Fibroblast of pulmonary artery (primary cell): ENCODE measurements around the gene ASMT.

ENCODE experiments used
- DNase-seq: peaks from one replicate; pipeline ENCODE4 v3.0.0-alpha.2; 2010; ENCODE audit warnings: low read depth
- H3K4me3 ChIP-seq: replicated peaks from 2 replicates; pipeline ENCODE4 v1.5.1; 2011; ENCODE audit warnings: low read depth, mild to moderate bottlenecking, control low read depth, low read length, moderate library complexity
- CTCF ChIP-seq: IDR thresholded peaks from 2 replicates; pipeline ENCODE4 v1.5.1; 2011; ENCODE audit warnings: mild to moderate bottlenecking, control low read depth, low read length, inconsistent platforms; ENCODE audit errors: missing control alignments

The ASMT gene

GRCh38 chrX:1606496-1606895 is 8.4 kb upstream of the ASMT start:
- TF ChIP-seq CTCF, result no peak
- no peak overlapping the region for H3K4me3 ChIP-seq
- DNase-seq, result no peak

- no peak overlapping the region for H3K4me3 ChIP-seq
- DNase-seq, result no peak
- TF ChIP-seq CTCF, result no peak
Measured at GRCh38 chrX:1609311-1609710, 5.5 kb upstream of the ASMT start.

- no peak overlapping the region for H3K4me3 ChIP-seq
- TF ChIP-seq CTCF, result no peak
- no peak for DNase-seq
Measured at GRCh38 chrX:1609762-1610161, 5.1 kb upstream of the ASMT start.

GRCh38 chrX:1610166-1610565 is 4.7 kb upstream of the ASMT start:
- no peak overlapping the region for H3K4me3 ChIP-seq
- DNase-seq, result no peak
- no peak for TF ChIP-seq CTCF

- no peak for DNase-seq
- H3K4me3 ChIP-seq, result no peak overlapping the region
- no peak for TF ChIP-seq CTCF
Measured at GRCh38 chrX:1610736-1611135, 4.1 kb upstream of the ASMT start.

- no peak for TF ChIP-seq CTCF
- no peak overlapping the region for H3K4me3 ChIP-seq
Measured at GRCh38 chrX:1612641-1613286, 2.1 kb upstream of the ASMT start.

GRCh38 chrX:1618689-1619088 is 3.8 kb downstream of the ASMT start:
- no peak for TF ChIP-seq CTCF
- no peak overlapping the region for H3K4me3 ChIP-seq
- no peak for DNase-seq

More at GRCh38 chrX:1612641-1613286, 2.1 kb upstream of the ASMT start:
- no peak for DNase-seq
